ENCODE results near the gene ARSB. TPM values are rescaled to one million over a fixed set of nuclear protein-coding genes. Genes with fewer than 3 reads are reported as not detected.

Gene ARSB
- total RNA-seq, 2 experiments from 2014 or later = 4.4 to 5.2 TPM

DNA sequence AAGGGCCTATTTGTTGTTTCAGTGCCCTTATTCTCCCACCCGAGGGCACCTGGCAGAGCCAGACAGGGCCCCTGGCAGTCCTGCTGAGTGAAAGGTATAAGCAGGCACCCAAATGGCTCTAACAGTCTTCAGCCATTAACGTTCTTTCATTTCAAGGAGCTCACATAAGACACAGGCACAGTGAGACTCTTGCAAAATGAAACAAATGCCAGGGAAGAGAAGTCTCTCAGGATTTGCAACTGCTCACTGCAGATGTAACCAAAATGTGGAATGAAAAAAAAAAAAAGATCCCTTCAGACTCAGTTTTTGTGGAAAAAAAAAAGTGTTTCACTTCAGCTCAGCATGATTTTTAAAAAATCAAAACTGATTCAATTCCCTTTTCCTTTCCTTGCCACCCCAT lies 181.2 kb downstream of the ARSB start:
- Mint-ChIP-seq H3K27me3 (no peaks in the 10 kb centered on the region), H3K4me1 (ENCODE audit: low read depth) (no peaks in the 10 kb centered on the region), H3K9me3 (peaks cover 5% of the 10 kb centered on the region), H3K36me3 (ENCODE audit: low read depth) (peaks cover 25% of the 10 kb centered on the region), H3K4me3 (no peak overlapping the region), H3K27ac (no peak overlapping the region)
- no peaks in the 10 kb centered on the region for H3K4me1 ChIP-seq (ENCODE audit: insufficient read depth, low read length)
- no peak overlapping the region for H3K27ac ChIP-seq (ENCODE audit: low read depth in 1 of 2, low read length in 2 of 2)
- H3K36me3 ChIP-seq (ENCODE audit: insufficient read depth, low read length) = no peaks in the 10 kb centered on the region
- no peak overlapping the region for H3K4me3 ChIP-seq (ENCODE audit: low read length)
- no peak for DNase-seq
- H3K27me3 ChIP-seq (ENCODE audit: control insufficient read depth in 1 of 2, insufficient read depth in 2 of 2, low read length in 2 of 2) = no peaks in the 10 kb centered on the region
- ATAC-seq (ENCODE audit: poor library complexity) = no peak
- POLR2A ChIA-PET = no interaction called here
- CTCF ChIA-PET = no interaction called here
- intact Hi-C loops (cut with DNase I, micrococcal nuclease) = no loop called here
- H3K9me3 ChIP-seq (ENCODE audit: control insufficient read depth in 1 of 2, insufficient read depth in 1 of 2, low read length in 2 of 2) = peaks cover 0 to 4% of the 10 kb centered on the region in 2 experiments
- TF ChIP-seq, protein P1, sequence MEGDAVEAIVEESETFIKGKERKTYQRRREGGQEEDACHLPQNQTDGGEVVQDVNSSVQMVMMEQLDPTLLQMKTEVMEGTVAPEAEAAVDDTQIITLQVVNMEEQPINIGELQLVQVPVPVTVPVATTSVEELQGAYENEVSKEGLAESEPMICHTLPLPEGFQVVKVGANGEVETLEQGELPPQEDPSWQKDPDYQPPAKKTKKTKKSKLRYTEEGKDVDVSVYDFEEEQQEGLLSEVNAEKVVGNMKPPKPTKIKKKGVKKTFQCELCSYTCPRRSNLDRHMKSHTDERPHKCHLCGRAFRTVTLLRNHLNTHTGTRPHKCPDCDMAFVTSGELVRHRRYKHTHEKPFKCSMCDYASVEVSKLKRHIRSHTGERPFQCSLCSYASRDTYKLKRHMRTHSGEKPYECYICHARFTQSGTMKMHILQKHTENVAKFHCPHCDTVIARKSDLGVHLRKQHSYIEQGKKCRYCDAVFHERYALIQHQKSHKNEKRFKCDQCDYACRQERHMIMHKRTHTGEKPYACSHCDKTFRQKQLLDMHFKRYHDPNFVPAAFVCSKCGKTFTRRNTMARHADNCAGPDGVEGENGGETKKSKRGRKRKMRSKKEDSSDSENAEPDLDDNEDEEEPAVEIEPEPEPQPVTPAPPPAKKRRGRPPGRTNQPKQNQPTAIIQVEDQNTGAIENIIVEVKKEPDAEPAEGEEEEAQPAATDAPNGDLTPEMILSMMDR (IDR thresholded peaks at IDR 0.05) = no peak

DNA sequence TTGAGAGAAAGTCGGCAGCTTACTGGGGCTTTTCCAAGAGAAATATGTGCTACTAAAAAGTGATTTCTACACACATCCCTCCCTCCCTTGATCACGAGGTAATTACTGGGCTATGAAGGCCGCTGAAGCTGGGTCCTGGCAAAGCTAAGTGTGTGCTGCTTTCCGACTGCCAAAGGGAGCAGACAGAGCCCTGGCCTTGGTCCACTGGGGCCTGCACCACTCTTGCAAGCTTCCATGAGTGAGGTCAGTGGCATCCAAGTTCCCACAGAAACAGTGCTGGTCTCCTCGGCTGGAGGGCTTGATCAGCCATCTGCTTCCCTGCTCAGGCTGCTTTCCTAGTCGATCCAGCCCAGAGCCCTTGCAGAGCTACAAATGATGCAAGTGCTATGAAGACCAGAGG lies 181.8 kb downstream of the ARSB start:
- Histone ChIP-seq H3K4me3 (ENCODE audit: low read length) (no peak overlapping the region), H3K36me3 (ENCODE audit: insufficient read depth, low read length) (no peaks in the 10 kb centered on the region), H3K9me3 (ENCODE audit: control insufficient read depth in 1 of 2, insufficient read depth in 1 of 2, low read length in 2 of 2) (peaks cover 0 to 4% of the 10 kb centered on the region in 2 experiments), H3K4me1 (ENCODE audit: insufficient read depth, low read length) (no peaks in the 10 kb centered on the region), H3K27ac (ENCODE audit: low read depth in 1 of 2, low read length in 2 of 2) (no peak overlapping the region), H3K27me3 (ENCODE audit: control insufficient read depth in 1 of 2, insufficient read depth in 2 of 2, low read length in 2 of 2) (no peaks in the 10 kb centered on the region)
- Mint-ChIP-seq H3K9me3 (peaks cover 5% of the 10 kb centered on the region), H3K27me3 (no peaks in the 10 kb centered on the region), H3K4me1 (ENCODE audit: low read depth) (no peaks in the 10 kb centered on the region), H3K36me3 (ENCODE audit: low read depth) (peaks cover 25% of the 10 kb centered on the region), H3K27ac (no peak overlapping the region), H3K4me3 (no peak overlapping the region)
- POLR2A ChIA-PET = no interaction called here
- TF ChIP-seq, protein P1 (IDR thresholded peaks at IDR 0.05) = no peak
- CTCF ChIA-PET = no interaction called here
- ATAC-seq (ENCODE audit: poor library complexity) (no peak), DNase-seq (no peak)
- intact Hi-C loops (cut with DNase I, micrococcal nuclease) = no loop called here

DNA sequence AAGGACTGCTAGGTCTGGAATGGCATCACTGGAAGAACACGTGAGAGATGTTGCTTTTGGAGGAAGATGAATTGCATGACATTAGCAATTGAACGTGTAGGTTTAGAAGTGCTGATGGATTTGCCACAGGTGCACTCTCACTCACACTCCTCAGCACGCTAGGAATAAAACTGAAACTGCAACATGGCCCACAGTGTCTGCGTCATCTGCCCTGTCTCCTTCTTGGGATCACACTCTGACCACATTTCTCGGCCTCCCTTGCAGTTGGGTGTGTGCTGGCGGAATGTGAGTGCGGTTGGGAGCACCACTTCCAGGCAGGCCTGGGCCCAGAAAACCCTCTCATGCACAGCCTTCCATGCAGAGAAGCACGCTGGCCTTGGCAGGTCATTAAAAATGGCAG lies 183.7 kb downstream of the ARSB start:
- H3K27me3 Mint-ChIP-seq = no peaks in the 10 kb centered on the region
- no peaks in the 10 kb centered on the region for H3K27me3 ChIP-seq (ENCODE audit: control insufficient read depth in 1 of 2, insufficient read depth in 2 of 2, low read length in 2 of 2)
- peaks cover 25% of the 10 kb centered on the region for H3K36me3 Mint-ChIP-seq (ENCODE audit: low read depth)
- H3K4me3 Mint-ChIP-seq = no peak overlapping the region
- no peak overlapping the region for H3K27ac ChIP-seq (ENCODE audit: low read depth in 1 of 2, low read length in 2 of 2)
- H3K27ac Mint-ChIP-seq = no peak overlapping the region
- ATAC-seq (ENCODE audit: poor library complexity) (no peak), DNase-seq (no peak)
- peaks cover 0 to 4% of the 10 kb centered on the region in 2 experiments for H3K9me3 ChIP-seq (ENCODE audit: control insufficient read depth in 1 of 2, insufficient read depth in 1 of 2, low read length in 2 of 2)
- no peaks in the 10 kb centered on the region for H3K4me1 Mint-ChIP-seq (ENCODE audit: low read depth)
- POLR2A ChIA-PET = no interaction called here
- TF ChIP-seq, protein P1 (IDR thresholded peaks at IDR 0.05) = no peak
- intact Hi-C loops (cut with DNase I, micrococcal nuclease) = no loop called here
- H3K9me3 Mint-ChIP-seq = peaks cover 5% of the 10 kb centered on the region
- H3K4me3 ChIP-seq (ENCODE audit: low read length) = no peak overlapping the region
- CTCF ChIA-PET = no interaction called here
- H3K36me3 ChIP-seq (ENCODE audit: insufficient read depth, low read length) = no peaks in the 10 kb centered on the region
- H3K4me1 ChIP-seq (ENCODE audit: insufficient read depth, low read length) = no peaks in the 10 kb centered on the region

Data from CD4-positive, alpha-beta T cell (primary cell).